Left hindlimb (tissue), 1 donor: Measurements from ENCODE around the gene CELF2.

Source experiments
- DNase-seq: peaks from one replicate; pipeline ENCODE4 v3.0.0-alpha.2; 2018

CELF2 gene

DNA sequence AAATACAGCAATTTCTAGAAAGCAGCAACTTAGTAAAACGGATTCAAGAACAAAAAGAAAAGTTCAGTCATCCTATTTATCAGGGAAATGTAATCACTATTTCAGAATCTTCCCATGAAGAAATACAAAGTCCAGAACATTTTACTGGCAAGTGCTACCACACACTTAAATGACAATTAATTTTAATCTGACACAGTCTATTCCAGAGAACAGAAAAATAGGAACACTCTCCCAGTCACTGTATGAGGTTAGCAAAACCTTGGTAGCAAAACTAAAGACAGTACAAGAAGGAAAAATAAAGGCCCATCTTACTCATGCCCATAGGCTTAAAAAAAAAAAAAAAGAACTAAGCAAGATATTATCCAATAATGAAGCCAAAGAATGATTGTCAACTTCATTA is 295.8 kb downstream of the CELF2 start:
- no peak for DNase-seq

DNA sequence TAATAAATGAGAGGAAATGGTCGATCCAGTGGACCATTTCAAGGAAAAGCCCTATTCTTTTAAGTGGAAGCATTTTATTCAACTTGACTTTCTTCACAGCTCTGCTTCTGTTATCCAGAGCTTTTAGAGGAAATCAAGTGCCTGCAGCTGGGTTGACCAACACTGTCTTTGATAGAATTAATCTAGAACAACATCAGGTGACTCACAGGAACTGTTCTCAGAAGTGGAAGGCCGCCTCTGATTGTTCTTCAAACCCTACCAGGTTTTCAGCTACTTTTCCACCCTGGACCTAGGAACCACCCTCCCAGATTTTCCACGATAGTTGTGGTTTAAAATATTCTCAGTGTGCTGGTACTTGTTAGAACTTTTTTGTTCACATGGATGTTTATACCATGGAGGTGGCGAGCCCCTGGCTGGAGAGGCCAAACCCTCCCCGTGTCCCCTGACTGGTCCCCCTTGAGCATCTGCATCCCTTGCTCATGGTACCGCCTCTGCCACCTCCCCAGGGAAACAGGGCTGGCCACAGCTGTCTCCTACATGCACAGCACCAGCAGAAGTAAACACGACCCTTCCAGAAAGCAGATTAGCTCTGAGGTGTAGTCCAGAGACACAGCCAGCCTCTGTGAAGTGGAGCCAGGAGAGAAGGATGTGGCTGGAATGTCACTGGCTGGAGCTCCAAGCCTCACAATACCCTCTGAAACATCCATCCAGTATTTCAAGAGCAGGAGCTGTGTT is 300.4 kb downstream of the CELF2 start:
- no peak for DNase-seq

DNA sequence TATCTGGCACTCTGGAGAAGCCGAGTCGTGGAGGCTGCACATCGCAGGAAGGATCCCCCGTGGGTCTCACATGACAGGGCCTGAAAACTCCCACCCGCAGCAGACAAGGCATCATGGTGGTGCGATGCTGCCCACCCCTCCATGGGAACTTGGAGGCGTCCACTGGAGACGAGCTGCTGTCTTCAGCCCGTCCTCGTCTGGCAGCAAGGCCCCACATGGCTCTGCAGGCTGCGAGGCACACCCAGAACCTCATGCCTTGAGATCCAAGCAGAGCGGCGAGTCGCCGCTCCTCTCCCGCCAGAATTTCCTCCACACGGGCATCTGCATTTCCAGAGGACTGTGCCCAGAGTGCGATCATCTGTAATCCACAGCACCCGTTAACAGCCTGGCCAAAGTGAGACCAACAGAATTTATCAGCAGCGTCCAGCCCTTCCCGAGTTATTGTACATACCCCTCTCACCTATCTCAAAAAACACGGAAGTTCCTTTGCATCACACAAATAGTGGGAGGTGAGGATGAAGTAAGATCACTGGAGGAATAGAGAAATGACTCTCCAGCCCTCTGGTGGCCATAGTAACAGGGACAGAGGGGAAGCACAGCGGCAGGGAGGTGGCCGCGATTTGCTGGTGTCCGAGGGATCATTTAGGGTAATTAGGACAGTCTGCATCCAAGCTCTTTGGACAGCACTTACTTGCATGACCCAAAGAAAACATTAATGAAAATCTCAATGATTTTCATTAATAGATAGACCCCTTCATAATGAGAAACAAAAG is 301.3 kb downstream of the CELF2 start:
- DNase-seq: no peak

DNA sequence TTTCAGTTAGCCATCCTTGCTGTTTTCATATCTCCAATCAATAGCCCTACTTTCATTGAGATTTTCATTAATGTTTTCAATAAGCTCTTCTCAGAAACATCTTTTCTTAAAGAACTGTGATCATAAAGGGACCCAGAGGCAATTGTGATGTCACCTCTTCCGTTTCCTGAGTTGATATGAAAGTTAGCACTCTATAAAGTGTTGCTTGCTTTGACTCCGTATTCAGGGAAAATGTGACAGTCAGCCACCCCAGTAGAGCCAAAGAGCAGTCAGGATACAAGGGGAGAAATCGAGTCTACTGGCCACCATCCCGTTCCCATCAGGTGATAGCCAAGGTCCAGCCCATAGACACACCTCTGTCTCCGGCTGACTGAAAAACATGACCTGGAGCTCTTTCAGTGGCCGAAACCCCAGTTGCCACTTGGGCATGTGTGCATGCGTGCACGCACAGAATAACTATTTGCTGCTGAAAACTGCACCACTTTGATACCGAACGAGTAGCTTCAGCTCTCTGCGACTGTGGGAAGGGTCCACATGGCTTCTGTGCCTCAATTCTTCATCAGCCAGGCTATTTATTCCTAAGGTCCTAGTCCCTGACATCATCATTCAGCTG is 302.4 kb downstream of the CELF2 start:
- no peak for DNase-seq

DNA sequence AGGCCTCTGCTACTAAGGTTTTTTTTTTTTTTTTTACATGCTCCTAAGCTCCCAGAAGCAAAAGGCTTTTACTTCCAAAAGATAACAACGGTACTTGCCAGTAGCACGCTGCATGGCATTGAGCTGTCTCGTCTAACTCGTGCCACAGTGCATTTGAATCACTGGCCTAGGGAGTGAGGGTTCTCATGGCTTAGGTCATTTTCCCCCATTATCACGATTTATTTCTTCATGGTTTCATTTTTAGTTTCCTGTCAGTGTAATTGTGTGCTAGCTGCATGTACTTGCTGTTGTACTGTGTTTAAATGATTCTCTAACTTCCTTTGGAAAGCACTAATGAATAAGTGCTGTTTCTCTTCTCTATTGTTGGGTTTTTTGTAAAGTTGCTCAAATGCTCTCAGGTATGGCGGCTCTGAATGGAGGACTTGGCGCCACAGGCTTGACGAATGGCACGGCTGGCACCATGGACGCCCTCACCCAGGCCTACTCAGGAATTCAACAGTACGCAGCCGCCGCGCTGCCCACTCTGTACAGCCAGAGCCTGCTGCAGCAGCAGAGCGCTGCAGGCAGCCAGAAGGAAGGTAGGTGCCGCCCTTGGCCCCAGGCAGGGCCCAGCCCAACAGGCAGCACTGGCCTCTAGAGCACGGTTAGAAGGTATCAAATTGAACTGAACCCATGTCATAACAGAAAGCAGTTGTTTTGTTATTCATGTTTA is 303.3 kb downstream of the CELF2 start:
- DNase-seq: no peak

DNA sequence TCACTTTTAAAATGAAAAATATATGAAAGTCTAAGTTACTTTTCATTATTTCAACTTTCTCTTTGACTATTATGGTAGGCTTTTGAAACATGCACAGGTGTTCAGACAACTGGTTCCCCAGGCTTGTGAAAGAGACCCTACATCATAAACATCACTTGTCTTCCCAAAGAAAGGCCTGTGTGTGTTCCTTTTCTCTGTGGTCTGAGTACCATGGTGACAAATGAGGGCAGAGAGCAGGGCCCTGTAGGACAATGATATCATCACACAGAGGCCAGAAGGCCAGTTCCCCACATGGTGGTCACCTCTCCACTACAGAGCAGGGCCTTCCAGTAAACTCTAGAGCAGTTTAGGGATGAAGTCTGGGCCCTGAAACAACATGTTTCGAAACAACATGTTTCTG is 305.0 kb downstream of the CELF2 start:
- DNase-seq: no peak

DNA sequence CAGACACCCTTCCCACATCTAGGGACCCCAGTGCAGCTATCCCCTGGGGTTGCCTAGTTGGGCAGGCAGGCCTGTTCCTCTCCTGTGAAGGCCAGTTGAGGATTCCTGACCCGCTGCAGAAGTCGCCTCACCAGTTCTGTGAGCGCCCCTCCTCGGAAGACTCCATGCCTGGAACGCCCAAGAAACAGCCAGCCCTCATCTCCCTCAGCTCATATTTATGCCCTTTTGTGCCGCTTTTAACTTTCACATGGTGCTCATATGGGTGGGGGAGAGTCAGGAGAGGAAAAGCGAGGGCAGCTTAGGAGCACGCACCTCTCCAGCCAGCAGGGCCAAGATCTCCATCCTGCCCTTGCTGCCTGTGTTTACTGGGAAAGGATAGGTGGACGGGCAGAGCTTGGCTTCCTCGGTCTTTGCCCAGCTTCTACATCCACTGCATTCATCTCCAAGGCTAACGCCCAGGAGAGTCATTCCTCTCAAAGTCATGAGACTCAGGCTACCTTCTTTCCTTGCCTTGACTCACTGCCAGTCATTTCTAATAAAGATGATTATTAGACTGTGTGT is 307.2 kb downstream of the CELF2 start:
- DNase-seq: no peak

DNA sequence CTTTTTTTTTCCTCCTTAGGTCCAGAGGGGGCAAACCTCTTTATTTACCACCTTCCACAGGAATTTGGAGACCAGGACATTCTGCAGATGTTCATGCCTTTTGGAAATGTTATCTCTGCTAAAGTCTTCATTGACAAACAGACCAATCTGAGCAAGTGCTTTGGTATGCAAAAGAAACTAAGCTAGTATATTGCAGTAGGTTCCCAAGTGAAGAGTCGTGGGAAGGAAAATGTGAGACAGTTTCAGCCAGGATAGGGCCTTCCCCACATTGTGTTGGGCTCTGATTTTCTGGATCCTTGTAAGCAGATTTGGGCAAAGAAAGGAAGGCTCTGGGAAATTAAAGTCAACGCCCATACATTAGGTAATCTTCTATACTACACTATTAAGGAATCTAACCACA is 308.1 kb downstream of the CELF2 start:
- DNase-seq: no peak

DNA sequence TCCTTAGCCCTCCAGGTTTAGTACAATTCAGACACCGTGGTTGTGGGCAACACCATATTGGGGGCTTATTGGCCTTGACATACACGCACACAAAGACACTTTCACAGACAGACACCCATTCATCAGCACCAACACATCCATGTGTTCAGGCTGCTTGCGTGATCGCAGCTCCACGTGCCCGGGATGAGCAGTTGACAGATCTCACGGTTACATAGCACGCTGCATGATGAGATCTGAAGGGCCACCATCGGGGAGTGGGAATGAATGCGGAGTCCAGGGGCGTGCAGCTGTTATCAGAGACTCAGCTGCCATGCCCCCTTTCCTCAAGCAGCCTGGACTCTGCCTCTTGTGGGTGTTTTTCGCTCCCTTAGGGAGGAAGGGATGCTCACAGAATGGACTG is 308.6 kb downstream of the CELF2 start:
- no peak for DNase-seq

DNA sequence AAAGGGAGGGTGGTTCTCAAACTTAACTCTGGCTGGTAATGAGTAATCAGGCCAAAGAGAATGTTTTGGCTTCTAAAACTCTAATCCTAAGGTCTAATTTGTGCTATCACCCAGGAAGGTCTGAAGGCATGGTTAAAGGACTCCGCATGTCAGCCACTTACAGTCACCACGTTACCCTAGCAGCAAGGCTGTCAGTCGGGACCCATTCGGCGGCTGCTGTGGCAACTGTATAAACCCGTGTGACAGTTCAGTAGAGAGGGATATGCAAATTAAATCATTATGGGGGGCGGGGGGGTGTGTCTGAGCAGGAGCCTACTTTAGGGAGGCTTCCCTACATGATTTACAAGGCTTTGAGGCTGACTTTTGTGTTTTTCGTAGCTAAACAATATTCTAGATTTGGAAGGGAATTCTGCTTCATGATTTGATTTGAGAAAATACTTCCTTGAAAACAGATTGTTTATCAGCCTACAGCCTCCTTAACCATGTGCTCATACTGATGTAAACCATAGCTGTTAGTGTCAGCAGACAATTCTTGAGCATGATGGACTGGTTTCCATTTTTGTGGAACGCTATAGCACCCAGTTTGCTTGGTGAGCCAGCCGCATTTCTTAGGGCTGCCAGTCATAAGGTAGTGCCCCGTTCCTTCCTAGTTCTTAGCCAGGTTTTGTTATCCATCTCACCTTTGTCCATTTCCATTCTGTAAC is 309.4 kb downstream of the CELF2 start:
- DNase-seq: no peak

DNA sequence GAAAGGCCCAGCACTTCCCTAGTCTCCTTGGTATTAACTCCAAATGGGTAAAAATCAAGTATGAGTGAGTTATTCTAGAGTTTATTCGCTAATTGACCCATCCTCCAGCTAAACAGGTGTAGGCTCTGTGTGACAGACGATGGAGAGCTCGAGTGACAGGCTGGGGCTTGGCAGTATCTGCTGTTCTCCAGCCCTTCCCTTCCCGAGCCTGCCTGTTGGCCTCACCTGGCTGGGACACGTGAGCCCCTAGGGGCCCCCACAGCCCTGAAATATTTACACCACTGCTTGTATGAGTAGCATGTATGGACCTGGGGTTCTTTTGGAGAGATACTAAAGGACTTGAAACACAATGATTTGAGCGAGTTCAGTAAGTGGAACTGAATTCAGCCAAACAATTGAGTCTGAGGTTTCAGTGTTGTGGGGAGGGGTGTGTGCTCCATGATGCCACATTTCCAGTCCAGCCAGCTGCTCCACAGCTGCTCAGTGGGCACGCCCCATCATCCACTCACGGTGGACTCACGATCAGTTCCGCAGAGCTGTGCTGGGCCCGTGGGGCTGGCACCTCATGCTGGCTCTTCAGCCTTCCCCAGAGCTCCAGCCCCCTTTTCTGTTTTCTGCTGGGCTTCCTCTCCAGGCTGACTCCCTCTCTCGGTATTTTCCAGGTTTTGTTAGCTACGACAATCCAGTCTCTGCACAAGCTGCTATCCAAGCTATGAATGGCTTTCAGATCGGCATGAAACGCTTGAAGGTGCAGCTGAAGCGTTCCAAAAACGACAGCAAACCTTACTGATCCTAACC is 310.8 kb downstream of the CELF2 start:
- peak; percentile 73 for DNase-seq

DNA sequence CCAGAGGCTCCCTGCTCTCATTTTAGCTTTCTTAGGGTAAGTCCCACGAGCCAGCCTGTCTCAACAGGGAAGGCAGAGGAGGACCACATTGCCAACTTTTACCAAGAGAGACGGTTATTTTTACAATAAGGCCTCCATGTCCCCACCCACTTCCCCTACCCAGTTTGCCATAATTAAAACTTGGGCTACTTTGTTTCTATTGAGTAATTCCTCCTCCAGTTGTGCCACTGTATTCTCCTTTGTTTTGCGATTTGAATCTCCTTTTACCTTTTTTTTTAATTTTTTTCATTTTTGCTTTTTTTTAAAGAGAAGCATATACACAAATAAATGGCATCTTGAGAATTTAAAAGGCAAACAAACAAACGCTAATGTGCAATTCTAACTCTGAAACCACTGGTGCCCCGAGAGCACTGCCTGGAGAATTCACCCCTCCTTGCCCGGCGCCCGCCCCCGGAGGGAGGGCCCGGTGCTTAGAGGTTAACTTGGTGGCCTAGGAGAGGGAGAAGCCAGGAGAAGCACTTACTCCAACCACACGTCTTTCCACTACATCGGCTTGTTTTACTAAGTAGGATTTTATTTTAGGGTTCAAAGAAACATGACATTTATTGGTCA is 311.5 kb downstream of the CELF2 start:
- no peak for DNase-seq

DNA sequence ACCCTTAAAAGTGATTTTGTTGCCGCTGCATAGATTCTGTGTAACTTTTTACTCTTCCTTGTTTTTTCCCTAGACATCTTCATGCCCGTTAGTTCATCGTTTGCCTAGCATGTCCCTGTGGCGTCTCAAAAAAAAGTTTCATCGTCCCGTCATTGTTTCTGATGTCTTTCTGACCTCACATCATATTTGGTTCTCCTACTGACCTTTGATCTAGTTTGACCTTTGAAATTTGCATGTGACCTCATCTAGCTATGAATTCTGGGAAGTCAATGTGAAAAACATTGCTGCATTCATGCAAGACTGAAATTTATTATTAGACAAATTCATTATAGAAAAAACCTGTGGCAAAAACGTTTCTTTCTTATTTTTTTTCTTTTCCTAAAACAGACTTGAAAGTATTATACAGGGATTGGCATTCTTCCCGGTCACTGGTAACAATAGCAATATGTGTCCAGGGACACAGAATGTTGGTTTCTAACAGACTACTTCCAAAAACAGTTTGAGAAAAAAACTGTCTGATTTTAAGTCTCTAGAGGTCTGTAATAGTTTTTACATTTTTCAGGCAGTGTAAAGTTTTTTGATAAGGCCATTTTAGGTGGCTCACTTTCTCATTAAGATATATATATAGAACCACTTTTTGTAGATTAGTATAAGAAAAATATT is 312.8 kb downstream of the CELF2 start:
- no peak for DNase-seq

DNA sequence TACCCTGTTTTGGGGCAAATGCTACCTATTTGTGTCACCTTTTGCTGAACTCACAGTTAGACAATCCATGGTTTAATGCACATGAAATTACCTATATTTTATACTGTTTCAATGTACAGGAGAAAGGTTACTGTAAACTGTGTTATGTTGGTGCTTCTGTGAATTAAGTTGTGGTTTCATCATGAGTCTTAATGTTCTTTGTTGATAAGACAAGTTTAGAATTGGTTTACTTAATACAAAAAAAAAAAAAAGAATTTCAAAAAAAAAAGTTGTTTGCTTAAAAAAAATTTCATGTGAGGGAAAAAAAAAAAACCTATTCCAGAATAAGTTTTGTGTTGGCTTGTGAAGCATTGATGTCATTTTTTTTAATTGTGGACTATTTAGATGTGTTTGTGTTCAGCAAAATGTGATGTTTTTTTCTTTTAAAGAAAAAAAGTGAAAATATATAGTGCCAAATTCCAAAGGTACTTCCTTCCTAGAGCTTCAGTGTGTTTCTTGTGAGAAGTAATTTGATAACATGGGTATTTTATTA is 313.4 kb downstream of the CELF2 start:
- no peak for DNase-seq

DNA sequence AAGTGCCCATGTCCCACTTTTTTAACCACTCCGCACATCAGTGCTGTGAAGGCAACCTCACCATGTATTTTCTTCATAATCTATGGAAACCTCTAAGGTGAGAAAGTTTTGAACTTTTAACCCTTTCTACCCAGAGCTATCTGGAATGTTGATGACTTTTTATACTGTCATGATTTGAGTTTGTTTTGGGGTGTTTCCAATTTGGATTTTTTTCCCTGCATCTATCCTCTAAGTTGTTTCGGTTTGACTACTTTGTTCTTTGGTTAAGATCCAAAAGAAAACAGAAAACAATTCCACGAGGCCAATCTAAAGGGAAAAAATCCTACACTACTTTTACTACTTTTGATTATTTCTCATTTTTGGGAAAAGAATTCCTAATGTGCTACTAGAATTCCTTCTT is 314.1 kb downstream of the CELF2 start:
- DNase-seq: no peak

DNA sequence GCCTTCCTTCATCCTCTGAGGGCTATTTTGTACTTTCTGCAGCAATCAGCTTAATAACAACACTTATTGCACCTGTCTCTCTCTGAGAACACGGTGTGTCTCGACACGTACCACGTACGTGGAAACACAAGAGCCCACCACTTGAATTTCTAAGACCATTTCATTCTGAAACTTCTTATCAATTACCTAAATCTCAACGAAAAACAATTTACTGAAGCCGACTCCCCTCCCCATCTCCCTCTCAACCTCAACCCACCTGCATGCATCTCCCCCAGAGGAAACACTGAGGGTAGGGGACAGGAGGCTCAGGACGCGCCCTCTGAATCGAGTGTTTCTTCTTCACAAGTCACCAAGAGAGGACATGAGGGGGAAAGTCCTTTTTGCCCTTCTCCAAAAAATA is 315.2 kb downstream of the CELF2 start:
- DNase-seq: no peak

DNA sequence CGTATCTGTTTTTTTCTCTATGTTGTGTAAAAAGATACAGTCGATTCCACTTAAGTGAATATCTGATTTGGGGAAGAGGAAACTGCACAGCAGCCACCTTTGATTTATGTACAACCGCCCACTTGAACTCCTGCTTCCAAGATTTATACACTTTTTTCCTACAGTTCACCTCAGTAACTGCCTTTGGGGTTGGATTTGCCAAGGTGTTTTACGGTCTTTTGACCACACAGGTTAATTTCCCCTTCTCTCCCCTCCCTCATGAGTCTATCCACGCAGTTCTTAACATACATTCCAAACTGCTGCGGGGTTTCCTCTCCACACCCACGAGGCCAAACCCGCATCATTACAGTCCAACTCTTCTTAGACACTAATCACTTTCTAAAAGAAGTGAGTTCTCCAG is 316.8 kb downstream of the CELF2 start:
- DNase-seq: no peak

DNA sequence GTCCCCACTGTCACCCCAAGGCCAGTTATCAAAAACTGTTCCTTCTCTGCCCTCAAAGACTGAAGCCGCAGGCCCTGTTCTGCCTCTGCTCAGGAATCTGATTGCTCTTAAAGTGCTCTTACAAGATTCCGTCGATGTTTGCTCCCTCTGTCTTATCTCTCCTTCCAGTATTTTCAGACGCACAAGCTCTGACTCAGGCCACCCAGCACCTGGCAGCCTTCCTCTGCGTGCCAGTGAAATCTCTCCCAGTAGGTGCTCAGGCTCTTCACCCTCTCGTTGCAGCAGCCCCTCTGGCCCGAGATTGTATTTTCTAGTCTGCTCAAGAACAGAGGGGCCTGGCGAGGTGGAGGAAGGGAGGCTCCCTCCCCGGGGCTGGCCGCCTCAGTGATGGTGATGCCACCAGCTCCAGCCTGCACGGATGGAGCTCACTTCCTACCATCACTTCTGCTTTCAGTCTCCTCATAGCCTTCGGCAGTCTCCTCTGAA is 317.5 kb downstream of the CELF2 start:
- no peak for DNase-seq

DNA sequence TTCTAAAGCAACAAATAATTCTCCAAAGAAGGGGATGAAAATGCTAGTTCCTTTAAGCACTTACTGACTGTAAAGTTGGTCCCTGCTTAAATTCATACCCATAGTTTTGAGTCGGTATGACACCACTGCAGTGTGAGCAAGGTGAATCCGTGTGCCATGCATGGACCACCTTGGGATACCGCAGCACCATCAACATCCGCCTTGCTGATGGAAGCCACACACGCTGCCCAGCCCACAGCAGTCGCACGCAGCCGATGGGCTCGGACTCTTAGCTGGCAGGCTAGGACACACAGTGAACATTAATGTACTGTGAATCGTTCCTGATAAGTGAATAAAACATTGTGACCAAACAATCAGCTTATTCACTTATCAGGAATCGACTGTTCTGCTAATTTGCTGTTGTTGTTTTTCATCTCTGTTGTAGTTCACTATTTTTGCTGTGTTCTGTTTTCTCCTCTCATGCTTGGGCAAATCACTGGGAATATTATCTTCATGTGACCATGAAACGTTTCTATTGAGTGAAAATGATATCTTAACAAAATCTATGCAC is 318.3 kb downstream of the CELF2 start:
- DNase-seq: no peak

DNA sequence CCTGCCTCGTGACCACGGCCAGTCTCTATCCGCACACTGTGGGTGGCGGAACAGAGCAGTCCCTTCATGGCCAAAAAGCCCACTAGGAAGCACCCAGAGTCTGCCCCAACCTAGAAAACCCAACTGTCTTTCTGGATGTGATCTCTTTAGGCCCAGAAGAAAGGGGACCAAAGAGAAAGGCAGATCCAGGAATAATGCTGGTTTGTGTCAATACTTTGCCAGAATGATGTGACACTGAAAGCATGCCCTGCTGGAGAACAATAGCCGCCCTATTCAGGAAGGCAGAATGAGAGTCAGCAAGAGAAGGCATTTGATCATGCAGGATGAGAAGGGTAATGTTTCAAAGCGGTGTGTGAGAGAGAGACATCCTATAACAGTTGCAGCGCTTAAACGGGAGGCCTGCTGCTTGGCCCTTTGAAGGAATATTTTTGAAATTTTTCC is 319.1 kb downstream of the CELF2 start:
- DNase-seq: no peak
